Measurements from ENCODE around the gene ADAMTS4. TPM values are rescaled to one million over a fixed set of nuclear protein-coding genes. Genes with fewer than 3 reads are reported as not detected.

Gene ADAMTS4
- total RNA-seq, 1 donor from 2014 or later, result 109 TPM

GRCh38 chr1:161153176-161153575, 45.7 kb downstream of the ADAMTS4 start:
- Histone ChIP-seq H3K27me3 (no peaks in the 10 kb centered on the region), H3K9me3 (no peaks in the 10 kb centered on the region), H3K4me3 (peak overlapping the region; percentile 76 to 83), H3K36me3 (peaks cover 2 to 4% of the 10 kb centered on the region in 2 donors), H3K27ac (peak overlapping the region; percentile 91 to 93), H3K4me1 (peaks cover 0 to 10% of the 10 kb centered on the region in 2 donors)
- TF ChIP-seq CTCF (IDR thresholded peaks at IDR 0.05), result no peak
- intact Hi-C loops (cut with DNase I), result loop anchor here (1.0 to 10.0 kb wide), 3 partner anchors 21 to 808 kb away; partner anchors contain the start of genes B4GALT3, COPA, DEDD and NCSTN
- DNase-seq (ENCODE audit: low spot score in 2 of 2), result no peak

- Histone ChIP-seq H3K36me3 (no peaks in the 10 kb centered on the region), H3K9me3 (no peaks in the 10 kb centered on the region), H3K4me3 (no peak overlapping the region), H3K27ac (no peak overlapping the region), H3K27me3 (no peaks in the 10 kb centered on the region), H3K4me1 (no peaks in the 10 kb centered on the region)
- no peak for DNase-seq (ENCODE audit: low spot score in 2 of 2)
- intact Hi-C loops (cut with DNase I), result no loop called here
- TF ChIP-seq CTCF (IDR thresholded peaks at IDR 0.05), result no peak
These were observed 53.0 kb downstream of the ADAMTS4 start for GRCh38 chr1:161145832-161146231.

- DNase-seq (ENCODE audit: low spot score in 2 of 2), result no peak
These were observed 58.0 kb downstream of the ADAMTS4 start for GRCh38 chr1:161140755-161141400.

GRCh38 chr1:161139766-161140165, 59.1 kb downstream of the ADAMTS4 start:
- Histone ChIP-seq H3K4me1 (no peaks in the 10 kb centered on the region), H3K27ac (no peak overlapping the region), H3K9me3 (no peaks in the 10 kb centered on the region), H3K27me3 (no peaks in the 10 kb centered on the region), H3K4me3 (no peak overlapping the region), H3K36me3 (no peaks in the 10 kb centered on the region)
- no peak for DNase-seq (ENCODE audit: low spot score in 2 of 2)
- peak in 2 of 3 experiments; percentile 13 to 32 for TF ChIP-seq CTCF (IDR thresholded peaks at IDR 0.05)
- intact Hi-C loops (cut with DNase I), result no loop called here

More at GRCh38 chr1:161140755-161141400, 58.0 kb downstream of the ADAMTS4 start:
- no peak for TF ChIP-seq CTCF (IDR thresholded peaks at IDR 0.05)
- H3K36me3 ChIP-seq, result no peaks in the 10 kb centered on the region
- H3K27ac ChIP-seq, result no peak overlapping the region
- H3K4me3 ChIP-seq, result no peak overlapping the region
- H3K27me3 ChIP-seq, result no peaks in the 10 kb centered on the region
- no peaks in the 10 kb centered on the region for H3K9me3 ChIP-seq
- intact Hi-C loops (cut with DNase I), result no loop called here
- no peaks in the 10 kb centered on the region for H3K4me1 ChIP-seq

- H3K36me3 ChIP-seq, result no peaks in the 10 kb centered on the region
- intact Hi-C loops (cut with DNase I), result no loop called here
- no peak for TF ChIP-seq CTCF (IDR thresholded peaks at IDR 0.05)
- H3K27me3 ChIP-seq, result no peaks in the 10 kb centered on the region
- H3K4me3 ChIP-seq, result no peak overlapping the region
- H3K27ac ChIP-seq, result no peak overlapping the region
- peaks cover 0 to 8% of the 10 kb centered on the region in 2 donors for H3K4me1 ChIP-seq
- H3K9me3 ChIP-seq, result no peaks in the 10 kb centered on the region
- no peak for DNase-seq (ENCODE audit: low spot score in 2 of 2)
These were observed 60.4 kb downstream of the ADAMTS4 start for GRCh38 chr1:161138431-161138830.

Data from ascending aorta (tissue), 2 donors.